ENCODE data around the gene SAA4. TPM values are rescaled to one million over a fixed set of nuclear protein-coding genes. Genes with fewer than 3 reads are reported as not detected.
"Not testable (repeated sequence)": the region's sequence is repeated elsewhere in the genome, so short reads cannot be mapped to it uniquely, and the experiment has no call there.

Gene SAA4
- total RNA-seq, 1 donor from 2014 or later, result 1.7 TPM

DNA sequence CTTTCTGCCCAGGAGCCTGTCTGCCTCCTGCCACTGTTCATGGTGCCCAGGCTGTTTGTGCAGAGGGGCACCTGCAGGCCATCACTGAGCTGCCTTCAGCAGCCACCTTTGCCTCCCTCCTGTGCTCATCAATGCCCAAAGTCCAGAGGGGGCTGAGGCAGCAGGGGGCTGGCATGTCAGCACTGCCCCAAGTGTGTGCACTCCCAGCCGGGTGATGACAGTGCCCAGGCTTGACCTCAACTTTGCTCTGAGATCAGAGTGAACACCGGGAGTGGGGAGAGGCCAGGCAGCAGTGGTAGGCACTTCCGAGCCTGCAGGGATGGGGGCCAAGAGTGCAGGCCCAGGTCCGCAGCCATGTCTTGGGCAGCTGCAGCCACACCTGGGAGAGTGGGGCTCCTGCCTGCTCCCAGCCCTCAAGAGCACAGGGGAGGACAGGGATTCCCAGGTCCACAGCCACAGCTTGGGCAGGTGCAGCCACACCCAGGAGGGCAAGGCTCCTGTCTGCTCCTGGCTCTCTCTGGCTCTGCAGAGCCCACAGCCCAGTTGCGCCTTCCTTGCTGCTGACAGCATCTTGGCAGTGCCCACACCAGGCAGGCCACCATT lies 15.2 kb downstream of the SAA4 start:
- Histone ChIP-seq H3K36me3 (no peaks in the 10 kb centered on the region), H3K4me3 (no peak overlapping the region), H3K27me3 (no peaks in the 10 kb centered on the region), H3K27ac (no peak overlapping the region), H3K4me1 (no peaks in the 10 kb centered on the region), H3K9me3 (no peaks in the 10 kb centered on the region)
- intact Hi-C loops (cut with DNase I), result no loop called here
- TF ChIP-seq, protein P1, sequence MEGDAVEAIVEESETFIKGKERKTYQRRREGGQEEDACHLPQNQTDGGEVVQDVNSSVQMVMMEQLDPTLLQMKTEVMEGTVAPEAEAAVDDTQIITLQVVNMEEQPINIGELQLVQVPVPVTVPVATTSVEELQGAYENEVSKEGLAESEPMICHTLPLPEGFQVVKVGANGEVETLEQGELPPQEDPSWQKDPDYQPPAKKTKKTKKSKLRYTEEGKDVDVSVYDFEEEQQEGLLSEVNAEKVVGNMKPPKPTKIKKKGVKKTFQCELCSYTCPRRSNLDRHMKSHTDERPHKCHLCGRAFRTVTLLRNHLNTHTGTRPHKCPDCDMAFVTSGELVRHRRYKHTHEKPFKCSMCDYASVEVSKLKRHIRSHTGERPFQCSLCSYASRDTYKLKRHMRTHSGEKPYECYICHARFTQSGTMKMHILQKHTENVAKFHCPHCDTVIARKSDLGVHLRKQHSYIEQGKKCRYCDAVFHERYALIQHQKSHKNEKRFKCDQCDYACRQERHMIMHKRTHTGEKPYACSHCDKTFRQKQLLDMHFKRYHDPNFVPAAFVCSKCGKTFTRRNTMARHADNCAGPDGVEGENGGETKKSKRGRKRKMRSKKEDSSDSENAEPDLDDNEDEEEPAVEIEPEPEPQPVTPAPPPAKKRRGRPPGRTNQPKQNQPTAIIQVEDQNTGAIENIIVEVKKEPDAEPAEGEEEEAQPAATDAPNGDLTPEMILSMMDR (IDR thresholded peaks at IDR 0.05), result no peak
- TF ChIP-seq POLR2AphosphoS5 (IDR thresholded peaks at IDR 0.05; ENCODE audit: insufficient read depth in 1 of 2, low read depth in 1 of 2) (no peak), POLR2A (IDR thresholded peaks at IDR 0.05) (no peak)
- no peak for DNase-seq (ENCODE audit: extremely low spot score in 2 of 2)

DNA sequence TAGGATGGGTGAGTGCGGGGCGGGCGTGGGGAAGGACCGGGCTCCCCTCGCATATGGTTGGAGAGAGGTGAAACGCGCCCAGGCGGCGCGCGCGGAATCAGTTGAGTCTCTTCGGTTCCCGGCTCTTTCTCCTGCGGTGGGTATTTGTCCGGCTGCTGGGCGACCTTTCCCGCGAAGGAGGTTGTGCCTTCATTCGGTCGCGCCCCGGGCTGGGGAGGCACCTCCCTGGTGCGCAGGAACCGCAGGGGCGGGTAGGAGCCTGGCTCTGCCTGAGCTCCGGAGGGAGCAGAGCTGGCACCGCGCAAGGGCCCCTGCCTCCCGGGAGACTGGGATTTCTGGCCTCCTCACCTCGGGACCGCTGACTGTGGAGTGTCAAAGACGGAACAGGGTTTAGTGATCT lies 27.5 kb downstream of the SAA4 start:
- H3K9me3 ChIP-seq, result no peaks in the 10 kb centered on the region
- H3K4me1 ChIP-seq, result no peaks in the 10 kb centered on the region
- no peak for DNase-seq (ENCODE audit: extremely low spot score in 2 of 2)
- H3K27ac ChIP-seq, result no peak overlapping the region
- no peak overlapping the region for H3K4me3 ChIP-seq
- intact Hi-C loops (cut with DNase I), result no loop called here
- H3K36me3 ChIP-seq, result no peaks in the 10 kb centered on the region
- H3K27me3 ChIP-seq, result no peaks in the 10 kb centered on the region
- TF ChIP-seq, protein P1 (IDR thresholded peaks at IDR 0.05), result no peak
- TF ChIP-seq POLR2AphosphoS5 (IDR thresholded peaks at IDR 0.05; ENCODE audit: insufficient read depth in 1 of 2, low read depth in 1 of 2) (no peak), POLR2A (IDR thresholded peaks at IDR 0.05) (no peak)

DNA sequence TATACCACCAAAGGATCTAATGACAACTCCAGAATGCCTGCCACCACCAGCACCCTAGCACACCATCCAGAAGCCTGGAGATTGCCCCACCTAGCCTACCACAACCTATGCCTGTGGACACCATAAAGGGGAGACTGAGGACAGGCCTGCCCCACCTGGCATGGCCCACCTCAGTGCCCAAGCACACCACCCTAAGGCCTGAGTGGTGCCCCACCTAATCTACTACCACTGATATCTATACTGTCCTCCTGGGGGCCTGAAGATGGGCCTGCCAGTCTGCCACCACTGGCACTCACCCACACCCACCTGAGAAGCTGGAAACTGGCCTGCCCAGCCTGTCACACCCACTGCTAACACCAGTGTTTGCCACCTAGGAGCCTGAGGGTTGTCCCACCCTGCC lies 31.8 kb downstream of the SAA4 start:
- TF ChIP-seq, protein P1 (IDR thresholded peaks at IDR 0.05), result no peak
- TF ChIP-seq POLR2A (IDR thresholded peaks at IDR 0.05) (no peak), POLR2AphosphoS5 (IDR thresholded peaks at IDR 0.05; ENCODE audit: insufficient read depth in 1 of 2, low read depth in 1 of 2) (no peak)
- intact Hi-C loops (cut with DNase I), result no loop called here
- H3K36me3 ChIP-seq, result no peaks in the 10 kb centered on the region

DNA sequence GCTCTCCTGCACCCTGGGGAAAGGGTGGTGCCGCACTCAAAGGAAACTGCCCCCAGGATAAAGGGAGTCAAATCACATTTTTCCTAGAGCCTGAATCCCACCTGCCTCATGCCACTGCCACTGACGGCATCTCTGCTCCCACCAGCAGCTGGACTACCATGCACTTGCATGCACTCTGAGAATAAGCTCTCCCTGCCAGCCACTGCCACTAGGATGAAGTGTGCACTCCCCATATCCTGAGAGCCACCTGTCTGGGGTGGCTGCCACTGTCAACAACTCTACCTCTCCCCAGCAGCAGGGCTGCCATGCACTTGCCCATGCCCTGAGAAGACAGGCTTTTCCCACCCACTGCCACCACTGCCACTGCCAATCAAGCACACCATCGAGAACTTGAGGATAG lies 32.4 kb downstream of the SAA4 start:
- Histone ChIP-seq H3K27me3 (no peaks in the 10 kb centered on the region), H3K27ac (no peak overlapping the region), H3K9me3 (no peaks in the 10 kb centered on the region), H3K4me3 (no peak overlapping the region), H3K4me1 (no peaks in the 10 kb centered on the region), H3K36me3 (no peaks in the 10 kb centered on the region)
- intact Hi-C loops (cut with DNase I), result no loop called here
- no peak for DNase-seq (ENCODE audit: extremely low spot score in 2 of 2)
- TF ChIP-seq POLR2AphosphoS5 (IDR thresholded peaks at IDR 0.05; ENCODE audit: insufficient read depth in 1 of 2, low read depth in 1 of 2) (no peak), POLR2A (IDR thresholded peaks at IDR 0.05) (no peak)
- TF ChIP-seq, protein P1 (IDR thresholded peaks at IDR 0.05), result no peak

More for the DNA sequence above, 31.8 kb downstream of the SAA4 start:
- Histone ChIP-seq H3K27me3 (no peaks in the 10 kb centered on the region), H3K27ac (no peak overlapping the region), H3K4me1 (no peaks in the 10 kb centered on the region), H3K4me3 (no peak overlapping the region), H3K9me3 (no peaks in the 10 kb centered on the region)
- no peak for DNase-seq (ENCODE audit: extremely low spot score in 2 of 2)

DNA sequence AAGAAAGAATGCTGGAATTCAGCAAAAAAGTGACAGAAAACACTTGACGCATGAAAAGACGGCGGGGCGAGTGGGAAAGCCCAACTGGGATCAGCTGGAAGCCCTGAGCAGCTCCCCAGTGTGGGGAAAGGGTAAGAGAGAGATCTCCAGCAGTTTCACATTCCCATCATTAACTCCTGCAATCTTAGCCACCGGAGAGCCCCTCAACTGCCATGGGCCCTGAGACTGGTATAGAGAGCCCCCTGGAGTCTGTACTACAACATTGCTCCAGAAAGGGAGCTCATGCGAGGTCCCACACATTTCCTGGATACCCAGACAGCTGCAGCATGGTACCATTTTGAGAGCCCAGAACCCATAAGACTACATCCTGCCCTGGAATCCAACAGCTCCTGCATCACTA lies 32.9 kb downstream of the SAA4 start:
- Histone ChIP-seq H3K27me3 (no peaks in the 10 kb centered on the region), H3K27ac (no peak overlapping the region), H3K36me3 (no peaks in the 10 kb centered on the region), H3K4me3 (no peak overlapping the region), H3K9me3 (no peaks in the 10 kb centered on the region), H3K4me1 (no peaks in the 10 kb centered on the region)
- DNase-seq (ENCODE audit: extremely low spot score in 2 of 2), result no peak
- TF ChIP-seq, protein P1 (IDR thresholded peaks at IDR 0.05), result no peak
- TF ChIP-seq POLR2AphosphoS5 (IDR thresholded peaks at IDR 0.05; ENCODE audit: insufficient read depth in 1 of 2, low read depth in 1 of 2) (no peak), POLR2A (IDR thresholded peaks at IDR 0.05) (no peak)
- intact Hi-C loops (cut with DNase I), result no loop called here

DNA sequence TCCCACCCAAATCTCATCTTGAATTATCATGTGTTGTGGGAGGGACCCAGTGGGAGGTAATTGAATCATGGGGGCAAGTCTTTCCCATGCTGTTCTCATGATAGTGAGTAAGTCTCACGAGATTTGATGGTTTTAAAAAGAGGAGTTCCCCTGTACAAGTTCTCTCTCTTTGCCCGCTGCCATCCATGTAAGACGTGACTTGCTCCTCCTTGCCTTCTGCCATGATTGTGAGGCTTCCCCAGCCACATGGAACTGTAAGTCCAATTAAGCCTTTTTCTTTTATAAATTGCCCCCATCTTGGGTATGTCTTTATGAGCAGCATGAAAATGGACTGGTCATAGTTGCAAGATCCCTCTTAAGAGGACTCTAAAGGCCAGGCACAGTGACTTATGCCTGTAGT lies 38.9 kb downstream of the SAA4 start:
- H3K4me3 ChIP-seq; H3K36me3 ChIP-seq; H3K4me1 ChIP-seq; H3K9me3 ChIP-seq; DNase-seq (ENCODE audit: extremely low spot score in 2 of 2); intact Hi-C loops (cut with DNase I); H3K27me3 ChIP-seq; H3K27ac ChIP-seq: not testable (repeated sequence)
